K562 (cell line): ENCODE measurements around the gene ANXA2.

ENCODE experiments used
- CBX8 ChIP-seq: fragments of 200-600 bp; sonication (generic); IDR thresholded peaks from 2 replicates; pipeline ENCODE4 v1.6.1; 2012; ENCODE audit warnings: borderline replicate concordance, mixed run types, low read depth, mild to moderate bottlenecking, moderate library complexity, mixed read lengths, low read length, control low read depth, inconsistent platforms; ENCODE audit not compliant: poor library complexity, severe bottlenecking; ENCODE audit errors: extremely low read depth
- CHD2 ChIP-seq: IDR thresholded peaks from 2 replicates; pipeline ENCODE4 v1.6.1; 2011; ENCODE audit warnings: low read depth, low read length
- CREB1 ChIP-seq, 2 experiments: sonication (generic) in 1 of 2; formaldehyde crosslinking in 1 of 2; IDR thresholded peaks; 2 replicates each; pipeline versions ENCODE4 v1.6.1 to v1.8.0; 2012 to 2022; ENCODE audit warnings: inconsistent platforms in 1 of 2, mild to moderate bottlenecking in 1 of 2, missing genetic modification reagents in 1 of 2, moderate library complexity in 1 of 2
- HDAC2 ChIP-seq: fragments of 450-650 bp; IDR thresholded peaks from 2 replicates; pipeline ENCODE4 v1.6.1; 2016; ENCODE audit warnings: mild to moderate bottlenecking
- POLR2AphosphoS5 ChIP-seq: IDR thresholded peaks from 2 replicates; pipeline ENCODE4 v1.6.1; 2011; ENCODE audit warnings: mild to moderate bottlenecking, low read depth, low read length, moderate library complexity; ENCODE audit not compliant: control insufficient read depth, insufficient read depth
- SREBF2 ChIP-seq: sonication (generic); formaldehyde crosslinking; IDR thresholded peaks from 2 replicates; pipeline ENCODE4 v1.4.0; 2020; ENCODE audit warnings: mild to moderate bottlenecking, missing genetic modification reagents
- SRSF7 ChIP-seq: fragments of 200-400 bp; formaldehyde crosslinking; optimal IDR thresholded peaks from 2 replicates; pipeline ENCODE3; 2017; ENCODE audit warnings: mild to moderate bottlenecking, low read depth, low read length
- TF ChIP-seq, protein P1 (sequence below), 3 experiments: IDR thresholded peaks in 2 of 3; conservative IDR thresholded peaks in 1 of 3; 2 replicates each; pipeline ENCODE4 v1.5.1; 2011 to 2012; ENCODE audit warnings: low read length in 3 of 3, mild to moderate bottlenecking in 3 of 3, control low read depth in 2 of 3, improper control_type of control experiment in 1 of 3, inconsistent platforms in 1 of 3, low read depth in 1 of 3, mixed read lengths in 1 of 3, moderate library complexity in 1 of 3; ENCODE audit not compliant: insufficient read depth in 2 of 3

DNA sequence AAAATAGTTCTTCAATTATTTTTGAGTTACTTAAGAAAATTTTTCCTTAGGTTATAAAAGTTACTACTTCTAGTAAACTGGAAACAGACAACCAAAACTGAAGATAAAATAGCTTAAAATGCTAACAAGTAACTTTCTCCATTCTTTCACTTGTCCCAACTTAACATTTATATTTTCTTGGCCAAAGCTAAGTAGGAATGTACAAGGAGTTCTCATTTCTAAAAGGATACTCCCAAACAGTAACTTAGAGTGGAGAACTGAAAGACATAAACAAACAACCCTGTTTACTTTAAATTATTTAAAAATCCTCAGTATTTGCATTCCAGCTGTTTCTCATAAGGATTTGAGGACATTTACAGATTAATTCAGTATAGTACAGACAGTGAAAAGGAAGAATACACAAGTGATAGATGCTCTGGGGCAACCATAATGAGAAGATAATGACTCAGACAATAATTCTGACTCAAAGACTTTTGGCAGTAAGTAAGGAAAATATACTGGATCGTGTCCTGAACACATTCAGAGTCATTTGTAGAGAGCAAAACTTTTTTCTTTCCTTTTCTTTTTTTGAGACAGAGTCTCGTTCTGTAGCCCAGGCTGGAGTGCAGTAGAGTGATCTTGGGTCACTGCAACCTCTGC is 29.2 kb upstream of the ANXA2 start:
- TF ChIP-seq SRSF7 (no peak), CHD2 (no peak), CREB1 (IDR thresholded peaks at IDR 0.05) (no peak), CREB1 (CRISPR knock-in tag; IDR thresholded peaks at IDR 0.05) (no peak), CBX8 (no peak), HDAC2 (no peak), POLR2AphosphoS5 (no peak), SREBF2 (CRISPR knock-in tag) (no peak)
- TF ChIP-seq, protein P1, sequence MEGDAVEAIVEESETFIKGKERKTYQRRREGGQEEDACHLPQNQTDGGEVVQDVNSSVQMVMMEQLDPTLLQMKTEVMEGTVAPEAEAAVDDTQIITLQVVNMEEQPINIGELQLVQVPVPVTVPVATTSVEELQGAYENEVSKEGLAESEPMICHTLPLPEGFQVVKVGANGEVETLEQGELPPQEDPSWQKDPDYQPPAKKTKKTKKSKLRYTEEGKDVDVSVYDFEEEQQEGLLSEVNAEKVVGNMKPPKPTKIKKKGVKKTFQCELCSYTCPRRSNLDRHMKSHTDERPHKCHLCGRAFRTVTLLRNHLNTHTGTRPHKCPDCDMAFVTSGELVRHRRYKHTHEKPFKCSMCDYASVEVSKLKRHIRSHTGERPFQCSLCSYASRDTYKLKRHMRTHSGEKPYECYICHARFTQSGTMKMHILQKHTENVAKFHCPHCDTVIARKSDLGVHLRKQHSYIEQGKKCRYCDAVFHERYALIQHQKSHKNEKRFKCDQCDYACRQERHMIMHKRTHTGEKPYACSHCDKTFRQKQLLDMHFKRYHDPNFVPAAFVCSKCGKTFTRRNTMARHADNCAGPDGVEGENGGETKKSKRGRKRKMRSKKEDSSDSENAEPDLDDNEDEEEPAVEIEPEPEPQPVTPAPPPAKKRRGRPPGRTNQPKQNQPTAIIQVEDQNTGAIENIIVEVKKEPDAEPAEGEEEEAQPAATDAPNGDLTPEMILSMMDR (IDR thresholded peaks at IDR 0.05 in 2 of 3, conservative IDR thresholded peaks at IDR 0.05 in 1 of 3; ENCODE audit: insufficient read depth in 2 of 3, low read depth in 1 of 3, low read length in 3 of 3): no peak
